GM19438 (cell line): ENCODE results near the gene ERGIC3.

Experiments used
- ATAC-seq: cut with Tn5 transposase; IDR thresholded peaks from one replicate; pipeline ENCODE4 v1.9.1; 2021; ENCODE audit warnings: low read depth; ENCODE audit not compliant: unreplicated experiment

Gene ERGIC3

DNA sequence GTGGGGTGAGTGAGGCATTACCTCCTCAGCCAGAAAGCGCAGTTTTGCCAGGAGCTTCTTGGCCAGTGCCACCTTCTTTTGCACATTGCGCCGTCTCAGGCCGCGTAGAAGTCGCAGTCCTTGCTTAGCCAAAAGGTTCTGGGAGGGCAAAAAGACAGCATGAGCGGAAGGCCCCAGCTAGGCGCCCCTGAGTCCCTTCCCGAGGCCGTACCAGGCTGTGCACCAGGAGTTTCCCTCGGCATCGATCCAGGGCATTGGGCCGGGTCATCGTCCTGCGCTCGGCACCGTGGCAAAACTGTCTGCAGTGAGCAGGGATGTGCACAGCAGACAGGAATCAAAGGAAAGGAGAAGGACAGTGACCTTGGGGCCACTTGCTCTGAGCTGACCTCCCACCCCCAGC, 53.6 kb downstream of the ERGIC3 start:
- ATAC-seq: no peak

DNA sequence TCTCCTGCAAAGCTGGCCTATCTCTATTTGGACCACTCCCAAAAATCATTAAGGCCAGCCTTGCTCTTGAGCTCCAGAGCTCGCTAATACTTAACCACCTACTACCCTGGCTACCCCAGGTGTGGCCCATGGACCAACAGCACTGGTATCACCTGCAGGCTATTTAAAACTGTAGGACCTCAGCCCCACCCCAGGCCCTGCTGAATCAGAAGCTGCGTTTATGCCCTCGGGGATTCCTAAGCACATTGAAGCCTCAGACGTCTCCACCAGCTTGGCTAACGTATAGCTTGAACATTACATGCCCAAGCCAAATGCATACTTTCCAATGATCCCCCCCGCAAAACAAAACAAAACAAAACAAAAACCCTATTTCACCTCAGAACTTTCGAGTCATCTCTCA, 54.0 kb downstream of the ERGIC3 start:
- no peak for ATAC-seq

DNA sequence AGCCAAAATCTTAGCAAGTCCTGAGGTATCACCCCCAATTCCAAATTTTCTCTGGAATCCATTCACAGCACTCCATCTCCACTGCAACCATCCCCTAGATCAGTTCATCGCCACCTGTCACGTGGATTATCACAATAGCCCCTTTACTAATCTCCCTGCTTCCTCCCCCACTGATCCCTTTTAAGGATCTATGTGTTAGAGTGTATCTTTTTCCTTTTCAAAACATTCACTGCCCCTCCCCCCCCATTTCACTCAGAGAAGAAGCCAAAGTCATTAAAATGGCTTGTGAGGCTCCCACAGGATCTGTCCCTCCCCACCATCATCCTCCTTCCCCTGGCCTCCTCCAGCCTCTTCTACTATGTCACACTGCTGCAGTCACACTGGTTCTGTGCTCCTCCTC, 55.3 kb downstream of the ERGIC3 start:
- no peak for ATAC-seq

DNA sequence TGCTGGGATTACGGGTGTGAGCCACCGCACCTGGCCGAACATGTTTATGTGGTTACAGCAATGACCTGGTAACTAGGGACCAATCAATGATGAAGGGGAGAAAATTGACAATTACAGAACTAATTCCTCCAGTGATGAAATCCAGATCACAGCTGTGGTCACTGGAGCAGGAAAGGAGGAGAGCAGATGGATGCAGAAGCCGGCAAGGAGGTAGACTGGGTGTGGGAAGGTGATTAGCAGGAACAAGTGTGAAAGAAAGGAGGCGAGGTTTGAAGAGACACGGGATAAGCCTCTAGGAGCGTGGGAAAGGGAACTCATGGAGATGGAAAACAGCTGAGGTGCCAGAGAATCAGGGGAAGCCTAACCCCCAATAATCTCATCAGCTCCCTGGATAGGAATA, 56.6 kb downstream of the ERGIC3 start:
- no peak for ATAC-seq

DNA sequence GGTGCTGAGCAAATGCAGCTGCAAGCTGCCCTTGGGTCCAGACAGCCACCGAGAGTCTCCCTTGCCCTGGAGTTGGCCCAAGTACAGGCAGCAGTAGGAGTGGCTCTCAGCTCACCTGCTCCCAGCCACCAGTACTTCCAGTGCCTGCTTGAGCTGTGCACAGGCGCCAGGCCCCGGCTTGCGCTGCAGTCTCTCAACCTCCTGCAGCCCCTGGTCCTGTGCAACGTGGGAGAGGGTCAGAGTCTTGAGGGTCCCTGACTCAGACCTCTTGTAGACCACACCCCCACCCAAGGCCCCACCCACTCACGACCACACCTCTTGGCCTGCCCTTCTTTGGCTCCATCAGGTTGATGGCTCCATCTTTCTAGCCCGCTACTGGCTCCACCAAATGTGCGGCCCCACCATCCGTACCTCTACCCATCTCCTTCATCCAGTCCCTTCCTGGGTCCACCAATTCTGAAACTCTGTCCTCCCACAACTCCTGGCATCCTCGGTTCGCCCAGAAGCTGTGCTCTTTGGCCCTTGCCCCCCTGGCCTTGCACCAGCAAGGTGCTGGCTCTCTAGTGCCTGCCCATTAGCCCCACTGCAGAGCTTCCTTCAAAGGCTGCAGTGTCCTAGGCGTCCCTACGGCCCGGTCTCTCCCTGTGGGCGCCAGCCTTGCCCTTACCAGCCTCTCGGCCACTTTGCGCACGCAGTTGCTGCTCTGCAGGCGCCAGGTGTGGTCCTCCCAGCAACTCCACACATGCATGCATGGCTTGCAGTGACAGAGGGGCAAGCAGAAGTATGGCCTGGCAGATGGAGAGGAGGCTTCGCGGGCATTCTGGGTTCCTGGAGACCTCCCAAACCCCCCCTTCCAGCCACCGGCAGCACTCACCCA, 57.3 kb downstream of the ERGIC3 start:
- no peak for ATAC-seq

DNA sequence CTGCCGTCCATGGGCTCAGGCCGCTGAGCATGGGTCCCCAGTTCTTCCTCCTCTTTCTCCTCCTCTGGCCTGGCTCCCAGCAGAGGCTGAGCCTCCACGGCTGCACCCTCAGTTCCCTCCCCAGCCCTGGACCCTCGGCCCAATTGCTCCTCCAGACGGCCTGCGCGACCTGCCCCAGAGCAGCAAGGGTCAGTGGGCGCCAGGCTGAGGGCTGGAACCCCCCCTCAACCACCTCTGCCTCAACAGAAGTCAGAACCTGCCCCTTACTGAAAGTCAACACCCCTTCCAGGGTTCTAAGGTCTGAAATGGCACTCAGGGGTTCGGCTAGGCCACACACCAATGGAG, 57.9 kb downstream of the ERGIC3 start:
- no peak for ATAC-seq

DNA sequence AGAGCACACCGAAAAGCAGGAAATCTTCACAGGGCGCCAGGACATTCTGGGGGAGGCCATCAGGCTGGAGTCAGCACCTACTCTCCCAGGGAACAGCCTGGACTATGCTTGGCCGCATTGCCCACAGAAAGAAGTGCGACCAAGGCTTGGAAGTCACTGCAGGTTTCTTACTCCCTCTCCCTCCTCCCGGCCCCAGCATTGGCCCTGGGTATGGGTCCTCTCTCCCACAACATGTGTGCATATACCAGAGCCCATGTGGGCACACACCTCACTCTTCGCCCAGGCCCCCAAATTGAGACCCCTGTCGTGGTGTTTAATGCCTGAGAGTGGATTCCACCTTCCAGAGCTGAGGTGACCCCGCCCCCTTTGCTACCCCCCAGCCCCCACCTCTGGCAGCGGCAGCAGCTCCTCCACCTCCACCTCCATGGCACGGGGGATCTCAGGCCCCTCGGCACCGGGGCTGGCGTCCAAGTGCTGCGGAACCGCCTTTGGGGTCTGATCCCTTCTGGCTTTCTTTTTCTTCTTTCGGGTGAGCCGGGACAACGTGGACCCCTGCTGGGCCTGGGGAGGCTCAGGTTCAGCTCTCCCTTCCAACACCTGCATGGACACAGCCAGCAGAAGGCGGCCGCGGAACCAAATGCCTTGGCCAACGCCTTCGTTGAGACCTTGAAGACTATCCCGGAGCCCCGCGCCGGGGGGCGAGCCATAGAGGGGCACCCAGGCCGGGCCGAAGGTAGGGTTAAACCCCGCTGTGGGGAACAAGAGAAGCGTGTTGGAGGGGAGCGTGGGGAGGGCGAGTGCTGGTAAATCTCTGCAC, 58.5 kb downstream of the ERGIC3 start:
- ATAC-seq: no peak

DNA sequence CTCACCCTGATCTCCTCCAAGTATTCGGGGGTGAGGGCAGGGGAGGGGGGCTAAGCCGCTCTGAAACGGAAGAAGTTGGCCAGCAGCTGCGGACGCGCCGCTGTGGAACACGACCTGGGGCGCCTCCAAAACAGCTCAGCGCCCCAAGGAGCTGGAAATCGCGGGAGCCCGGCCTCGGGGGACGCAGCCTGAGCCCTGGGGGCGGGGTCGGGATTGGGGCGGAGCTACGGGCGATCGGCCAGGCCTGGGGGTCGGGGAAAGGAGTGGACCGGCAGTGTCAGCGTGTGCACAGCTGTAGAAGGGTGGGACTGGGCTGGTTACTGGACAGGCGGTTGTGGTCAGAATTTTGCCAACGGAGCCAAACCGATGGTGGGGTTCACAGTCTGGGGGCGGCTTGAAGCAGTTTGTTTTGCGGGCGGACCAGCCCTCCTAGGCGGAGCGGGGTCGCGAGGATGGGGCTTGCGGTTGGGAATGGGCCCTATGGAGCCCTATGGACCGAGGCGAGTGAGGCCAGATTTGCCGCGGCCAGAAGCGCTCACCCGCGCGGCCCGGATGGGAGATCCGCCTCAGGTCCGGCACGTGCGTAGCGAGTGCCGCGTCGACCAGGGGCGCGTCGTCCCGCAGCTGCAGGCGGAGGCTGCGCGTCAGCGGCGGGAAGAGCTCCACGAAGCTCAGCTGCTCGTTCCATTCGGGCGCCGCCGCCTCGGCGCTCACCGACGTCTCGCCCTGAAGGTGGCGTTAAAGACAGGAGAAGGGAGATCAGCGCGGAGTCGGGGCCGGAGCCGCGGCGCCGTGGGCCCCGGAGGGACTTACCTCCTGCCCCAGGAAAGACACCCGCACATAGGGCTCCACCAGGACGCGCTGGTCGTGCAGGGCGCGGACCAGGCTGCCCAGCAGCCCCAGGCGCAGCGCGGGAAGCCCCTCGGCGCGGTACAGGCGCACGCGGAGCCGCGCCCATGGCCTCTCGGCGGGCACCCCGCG, 59.4 kb downstream of the ERGIC3 start:
- ATAC-seq: no peak

DNA sequence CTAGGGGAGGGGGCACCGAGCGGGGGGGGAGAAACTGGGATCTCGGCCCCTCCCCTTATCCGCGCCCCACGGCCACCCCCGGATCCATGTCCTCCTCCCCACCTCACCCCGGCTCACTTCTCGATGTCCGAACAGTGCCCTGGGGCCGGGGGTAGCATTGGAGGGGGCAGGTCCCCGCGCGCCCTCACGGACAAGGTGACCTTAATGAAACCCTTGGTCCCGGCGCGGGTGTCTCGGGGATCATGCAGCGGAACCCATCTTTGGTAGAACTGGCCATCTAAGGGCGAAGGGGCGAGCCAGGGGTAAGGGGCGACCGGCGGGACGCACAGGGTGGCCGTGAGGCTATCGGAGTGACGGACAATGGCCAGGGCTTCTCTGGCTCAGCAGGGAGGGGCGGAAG, 60.1 kb downstream of the ERGIC3 start:
- ATAC-seq: no peak

DNA sequence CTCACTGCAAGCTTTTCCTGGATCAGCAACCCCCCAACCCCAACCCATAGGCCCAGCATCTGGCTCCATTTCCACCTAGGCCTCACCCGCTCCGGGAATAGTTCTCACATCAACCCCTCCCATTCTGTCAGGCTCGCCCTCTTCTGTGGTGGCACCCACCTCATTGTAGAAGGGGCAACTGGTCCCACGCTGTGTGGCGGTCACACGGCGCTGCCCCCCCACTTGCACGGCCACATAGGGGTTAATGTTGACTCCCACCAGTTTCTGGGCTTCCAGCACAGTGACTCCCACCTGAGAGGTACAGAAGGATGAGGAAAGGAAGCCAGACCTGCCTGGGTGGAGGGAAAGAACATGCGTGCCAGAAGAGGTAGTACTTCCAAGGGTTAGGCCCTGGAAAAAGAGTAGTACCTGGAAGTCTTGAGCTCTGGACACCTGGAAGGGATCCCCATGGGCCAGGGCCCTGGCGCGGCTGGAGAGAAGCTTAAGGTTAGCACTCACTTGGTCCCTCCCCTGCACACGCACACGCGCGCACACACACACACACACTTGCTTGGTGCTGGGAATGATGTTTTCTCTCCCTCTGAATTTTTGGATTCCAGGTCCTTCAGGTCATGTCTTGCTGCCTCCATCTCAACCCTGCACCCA, 61.1 kb downstream of the ERGIC3 start:
- ATAC-seq: no peak

DNA sequence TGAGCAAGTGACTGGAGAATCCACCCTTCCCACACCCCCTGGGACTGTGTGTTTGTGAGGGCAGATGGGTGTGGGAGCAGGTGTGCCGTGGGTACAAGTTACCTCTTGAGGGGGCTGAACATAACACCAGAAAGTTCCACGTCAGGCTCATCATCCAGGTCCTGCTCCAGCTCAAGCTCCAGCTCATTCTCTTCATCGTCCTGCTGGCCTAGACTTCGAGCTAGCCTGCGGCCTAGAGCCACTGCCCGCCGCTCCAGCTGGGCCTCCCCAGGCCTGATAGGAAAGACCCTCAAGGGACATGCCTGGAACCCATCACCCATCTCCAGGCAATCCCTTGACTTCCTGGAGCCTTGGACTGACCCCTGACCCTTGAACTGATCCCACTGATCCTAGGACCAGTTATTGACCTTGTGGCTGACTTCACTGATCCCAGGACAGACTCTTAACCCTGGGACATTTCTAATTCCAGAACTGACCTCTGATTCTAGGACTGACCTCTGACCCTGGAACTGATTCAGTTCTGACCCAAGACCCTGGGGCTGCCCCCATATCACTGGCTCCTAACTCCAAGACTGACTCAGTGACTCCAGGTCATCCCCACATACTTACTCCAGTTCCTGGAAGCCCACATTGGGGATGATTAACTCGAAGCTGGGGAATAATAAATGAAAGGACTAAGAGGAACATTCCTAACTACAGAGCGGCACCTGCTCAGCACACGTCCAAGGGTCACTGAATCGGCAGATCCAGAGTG, 62.0 kb downstream of the ERGIC3 start:
- no peak for ATAC-seq

DNA sequence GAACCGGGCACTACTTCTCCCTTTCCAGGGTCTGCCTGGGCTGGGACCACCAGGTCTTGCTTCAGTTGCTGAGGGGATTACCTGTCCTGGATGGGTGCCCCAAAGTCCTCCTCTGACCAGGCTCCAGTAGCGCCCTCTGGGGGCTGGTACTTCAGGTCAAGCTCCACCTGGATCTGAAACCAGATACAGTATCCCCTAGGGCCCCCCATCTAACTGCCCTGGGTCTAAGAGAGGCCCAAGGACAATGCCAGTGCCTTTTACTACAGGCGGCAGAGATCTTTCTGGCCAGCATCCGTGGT, 62.5 kb downstream of the ERGIC3 start:
- no peak for ATAC-seq

DNA sequence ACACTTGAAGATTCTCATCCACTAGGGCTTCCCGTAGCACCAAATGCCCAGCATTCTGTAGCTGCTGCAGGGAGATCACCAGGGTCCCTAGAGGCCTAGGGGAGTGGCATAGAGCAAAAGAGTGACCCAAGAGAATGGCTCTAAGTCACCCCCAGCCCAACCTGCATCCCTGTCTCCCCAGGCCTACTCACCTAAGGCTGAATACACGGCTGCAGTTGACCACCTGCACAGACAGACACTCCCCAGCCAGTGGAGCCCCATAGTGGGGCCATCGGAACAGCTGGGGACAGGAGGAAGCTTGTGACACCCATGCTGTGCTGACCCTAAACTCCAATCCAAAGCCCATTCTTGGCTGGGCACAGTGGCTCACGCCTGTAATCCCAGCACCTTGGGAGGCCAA, 64.2 kb downstream of the ERGIC3 start:
- no peak for ATAC-seq
